HPDE6-E6E7 (cell line): ENCODE results near the gene TNS3.

Experiments used
- DNase-seq: peaks from one replicate; pipeline ENCODE4 v3.0.0; 2011; ENCODE audit warnings: missing footprints; ENCODE audit errors: extremely low spot score

The TNS3 gene

GRCh38 chr7:47258798-47259197, 323.1 kb downstream of the TNS3 start:
- no peak for DNase-seq

- DNase-seq: no peak
Measured at GRCh38 chr7:47256016-47256415, 325.9 kb downstream of the TNS3 start.

GRCh38 chr7:47255441-47255840, 326.5 kb downstream of the TNS3 start:
- DNase-seq: no peak

- DNase-seq: no peak
Measured at GRCh38 chr7:47255007-47255406, 326.9 kb downstream of the TNS3 start.

DNA sequence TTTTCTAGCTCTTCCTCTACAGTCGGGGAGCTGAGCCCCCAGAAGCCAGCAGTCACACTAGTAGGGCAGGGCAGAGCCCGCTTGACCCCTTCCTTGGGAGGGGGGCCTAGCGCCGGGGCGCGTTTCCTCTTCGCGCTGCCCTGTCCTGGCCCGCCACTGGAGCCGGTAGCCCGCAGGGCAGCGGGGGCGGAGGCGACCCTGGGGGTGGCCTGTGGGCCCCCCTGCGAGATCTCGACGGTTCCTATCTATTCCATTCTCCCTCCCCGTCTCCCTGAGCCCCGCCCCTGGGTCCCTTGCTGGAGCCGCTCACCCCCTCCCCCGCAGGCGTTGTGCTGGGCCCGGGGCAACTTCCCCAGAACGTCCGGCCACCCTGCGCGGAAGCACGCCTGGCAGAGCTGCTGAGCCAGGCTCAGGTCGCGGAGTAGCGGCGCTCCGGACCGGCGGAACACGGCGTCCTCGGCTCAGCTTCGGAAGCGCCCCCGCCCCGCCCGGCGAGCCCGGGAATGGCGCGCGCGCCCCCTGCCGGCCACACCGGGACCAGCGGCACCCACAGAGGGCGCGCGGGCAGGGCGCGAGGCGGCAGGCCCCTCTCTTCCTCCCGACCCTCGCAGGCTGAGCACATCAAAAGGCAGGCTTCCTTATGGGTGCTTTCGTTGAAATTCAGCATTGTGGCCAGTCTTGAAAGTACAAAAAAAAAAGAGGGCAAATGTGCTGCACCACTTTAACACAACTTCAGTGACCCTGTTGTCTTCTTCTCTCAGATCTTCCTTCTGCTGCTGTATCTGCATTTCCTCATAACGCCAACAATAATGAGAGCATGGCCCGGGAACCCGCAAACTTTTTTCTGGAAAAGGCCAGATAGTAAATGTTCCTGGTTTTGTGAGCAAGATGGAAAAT, 327.6 kb downstream of the TNS3 start:
- DNase-seq: peak; percentile 54

- DNase-seq: peak; percentile 36
Measured at GRCh38 chr7:47253650-47254080, 328.2 kb downstream of the TNS3 start.

- no peak for DNase-seq
Measured at GRCh38 chr7:47252675-47253074, 329.2 kb downstream of the TNS3 start.

DNA sequence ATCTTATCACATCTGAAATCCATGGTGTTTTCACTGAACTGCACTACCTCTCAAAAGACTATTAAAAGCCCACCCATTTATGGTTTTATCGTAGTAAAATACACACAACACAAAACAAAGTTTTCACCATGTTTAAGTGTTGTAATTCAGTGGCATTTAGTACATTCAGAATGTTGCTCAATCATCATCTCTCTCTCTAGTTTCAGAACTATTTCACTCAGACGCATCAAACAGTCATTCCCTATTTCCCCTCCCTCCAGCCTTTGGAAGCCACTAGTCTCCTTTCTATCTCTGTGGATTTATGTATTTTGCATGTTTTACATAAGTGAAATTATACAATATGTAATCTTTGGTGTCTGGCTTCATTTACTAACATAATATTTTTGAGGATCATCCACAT, 332.6 kb downstream of the TNS3 start:
- DNase-seq: no peak

DNA sequence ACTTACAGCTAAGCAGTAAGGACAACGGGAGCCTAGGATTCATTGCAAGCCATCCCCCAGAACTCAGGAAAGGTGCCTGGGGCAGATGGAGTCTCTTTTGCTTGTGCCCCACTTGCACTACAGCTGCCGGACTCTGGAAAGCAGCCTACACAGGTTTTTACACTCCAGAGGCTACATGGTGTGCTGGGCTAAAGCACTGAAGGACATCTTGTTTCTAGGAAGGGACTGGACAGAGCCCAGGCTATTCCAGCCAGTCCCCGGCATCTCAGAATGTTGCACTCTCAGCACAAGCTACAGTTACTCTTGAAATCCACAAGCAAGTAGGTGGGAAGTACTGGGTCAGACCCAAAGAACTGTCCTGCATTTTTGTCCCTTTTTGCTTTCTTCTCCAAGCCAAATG, 333.1 kb downstream of the TNS3 start:
- DNase-seq: no peak

DNA sequence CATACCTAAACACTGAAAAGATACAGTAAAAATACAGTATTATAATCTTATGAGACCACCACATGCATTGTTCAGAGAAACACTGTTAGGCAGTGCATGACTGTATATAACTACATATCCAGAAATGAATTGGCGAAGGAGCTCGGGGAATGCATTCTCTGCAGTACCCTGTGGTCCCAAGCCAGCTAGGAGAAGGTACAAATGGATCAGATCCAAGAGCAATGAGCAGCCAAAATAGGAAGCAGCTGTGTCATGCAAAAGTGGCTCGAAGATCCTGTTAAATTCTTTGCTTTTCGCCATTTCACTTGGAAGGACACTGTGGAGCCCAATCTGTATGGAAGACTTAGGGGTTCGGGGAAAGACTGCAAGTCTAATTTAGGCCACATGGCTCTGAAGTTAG, 334.8 kb downstream of the TNS3 start:
- no peak for DNase-seq

- no peak for DNase-seq
Measured at GRCh38 chr7:47244692-47245091, 337.2 kb downstream of the TNS3 start.

GRCh38 chr7:47241112-47242065, 340.5 kb downstream of the TNS3 start:
- no peak for DNase-seq

- no peak for DNase-seq
Measured at GRCh38 chr7:47239931-47240421, 341.9 kb downstream of the TNS3 start.

DNA sequence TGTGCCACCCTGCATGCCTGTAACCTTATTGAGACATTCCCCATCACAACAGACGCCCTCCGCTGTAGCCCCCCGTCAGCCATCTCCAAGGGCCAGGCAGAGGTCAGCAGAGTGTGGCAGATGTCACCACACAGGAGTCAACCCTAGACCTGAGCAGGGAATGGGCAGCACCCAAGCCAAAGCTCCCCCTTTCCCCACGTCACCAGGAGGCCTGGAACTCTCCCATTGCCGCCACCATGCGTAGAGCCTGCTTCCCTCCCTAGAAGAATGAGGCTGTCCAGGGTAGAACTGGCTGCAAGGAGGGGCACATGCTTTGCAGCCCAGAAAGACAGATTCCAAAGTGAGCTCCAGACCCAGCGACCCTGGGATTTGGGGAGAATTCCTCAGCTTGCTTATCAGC, 342.9 kb downstream of the TNS3 start:
- DNase-seq: no peak

DNA sequence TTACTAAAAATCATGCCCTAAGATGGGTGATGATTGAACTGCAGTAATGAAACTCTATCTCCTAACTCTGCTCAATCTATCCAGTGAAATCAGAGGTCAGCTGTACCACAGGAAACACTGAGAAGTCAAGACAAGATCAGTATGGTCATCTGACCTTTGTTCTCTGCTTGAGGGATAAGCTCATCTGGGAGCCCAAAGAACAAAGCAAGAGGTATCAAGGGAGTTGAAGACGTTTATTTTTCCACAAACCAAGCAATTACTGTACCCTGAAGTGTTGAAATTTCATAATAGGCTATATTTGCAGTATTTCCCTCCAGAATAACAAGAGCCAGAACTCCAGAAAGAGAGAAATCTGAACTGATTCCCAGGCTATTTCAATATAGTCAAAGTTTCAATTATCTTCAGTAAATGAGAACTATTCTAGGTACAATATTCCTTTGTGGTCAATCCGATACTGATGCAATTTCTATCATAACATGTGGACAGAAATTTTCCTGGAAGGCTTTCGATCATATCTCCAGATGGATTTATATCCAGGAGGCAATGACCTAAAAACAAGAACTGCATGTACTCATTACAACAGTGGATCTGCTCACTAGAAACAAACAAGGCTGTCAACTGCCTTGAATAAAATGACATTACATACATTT, 345.3 kb downstream of the TNS3 start:
- no peak for DNase-seq

- no peak for DNase-seq
Measured at GRCh38 chr7:47233996-47234395, 347.9 kb downstream of the TNS3 start.

GRCh38 chr7:47232751-47233412, 349.0 kb downstream of the TNS3 start:
- no peak for DNase-seq

DNA sequence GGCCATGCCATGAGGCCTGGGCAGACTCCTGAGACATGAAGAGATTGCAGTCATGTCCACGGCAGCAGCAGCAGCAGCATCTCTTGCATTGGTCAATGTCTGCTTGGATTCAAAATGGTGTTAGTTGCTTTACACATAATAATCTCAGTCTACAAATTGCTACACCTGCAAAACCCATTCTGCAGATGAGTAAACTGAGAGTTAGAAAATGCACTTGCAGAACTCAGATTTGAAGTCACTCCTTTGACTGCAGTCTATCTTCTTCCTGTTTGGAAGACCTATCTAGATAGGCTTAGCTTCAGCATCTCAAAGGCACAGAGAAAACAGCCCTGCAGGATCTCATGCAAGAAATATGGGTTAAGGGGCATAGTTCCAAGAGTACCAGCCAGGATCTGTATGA, 350.3 kb downstream of the TNS3 start:
- no peak for DNase-seq

GRCh38 chr7:47231032-47231431, 350.9 kb downstream of the TNS3 start:
- DNase-seq: no peak

DNA sequence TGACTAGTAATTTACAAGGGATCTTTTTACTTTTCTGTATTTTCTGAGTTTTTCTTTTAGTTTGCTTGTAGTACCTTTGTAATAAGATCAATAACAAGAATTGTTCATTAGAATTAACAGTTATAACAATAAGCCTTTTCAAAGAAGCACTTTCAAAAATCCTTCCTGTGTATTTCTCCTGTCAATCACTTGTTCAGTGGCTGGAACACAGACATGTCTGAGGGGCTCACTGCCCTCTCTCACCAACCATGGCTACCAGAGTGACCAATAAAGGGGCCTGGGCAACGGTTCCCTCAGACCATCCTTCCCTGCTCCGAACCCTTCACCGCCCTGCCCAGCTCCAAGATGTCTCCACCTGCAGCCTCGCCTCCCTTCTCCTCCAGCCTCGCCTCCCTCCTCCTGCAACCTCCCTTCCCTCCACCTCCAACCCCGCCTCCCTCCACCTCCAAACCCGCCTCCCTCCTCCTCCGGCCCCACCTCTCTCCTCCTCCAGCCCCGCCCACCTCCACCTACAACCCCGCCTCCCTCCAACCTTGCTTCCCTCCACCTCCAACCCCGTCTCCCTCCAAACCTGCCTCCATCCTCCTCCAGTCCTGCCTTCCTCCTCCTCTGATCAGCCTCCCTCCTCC, 353.4 kb downstream of the TNS3 start:
- no peak for DNase-seq

- DNase-seq: no peak
Measured at GRCh38 chr7:47227762-47228177, 354.1 kb downstream of the TNS3 start.
